ENCODE measurements around the gene APOB.

Gene APOB

DNA sequence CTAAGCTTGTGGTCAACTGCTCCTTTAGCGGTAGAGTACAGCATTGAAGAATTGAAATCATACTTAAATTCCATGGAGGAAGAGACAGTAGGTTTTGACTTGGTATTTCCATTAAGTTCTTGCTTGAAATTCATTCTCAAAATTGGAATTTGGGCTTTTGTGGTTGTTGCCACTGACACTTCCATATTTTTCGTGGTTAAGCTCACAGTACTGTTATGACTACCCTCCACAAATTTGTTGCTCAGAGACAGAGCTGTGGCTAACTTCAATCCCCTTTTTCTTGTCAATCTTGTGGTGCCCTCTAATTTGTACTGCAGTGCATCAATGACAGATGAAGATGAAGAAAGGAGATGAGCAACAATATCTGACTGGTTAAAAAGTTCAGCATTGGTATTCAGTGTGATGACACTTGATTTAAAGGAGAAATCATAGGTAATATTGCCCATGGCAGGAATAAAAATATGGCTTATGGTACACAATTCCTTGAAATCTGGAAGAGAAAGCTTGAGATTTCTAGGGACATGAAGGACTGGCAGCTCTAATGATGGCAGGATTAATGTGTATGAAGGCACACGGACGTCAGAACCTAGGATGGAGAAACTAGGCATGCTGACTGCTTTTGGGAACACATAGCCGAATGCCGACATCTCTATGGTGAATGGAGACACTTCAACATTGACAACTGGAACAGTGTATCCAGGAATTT, 37.3 kb downstream of the APOB start:
- DNase-seq (ENCODE audit: low read depth in 1 of 2, low spot score in 1 of 2): no peak

DNA sequence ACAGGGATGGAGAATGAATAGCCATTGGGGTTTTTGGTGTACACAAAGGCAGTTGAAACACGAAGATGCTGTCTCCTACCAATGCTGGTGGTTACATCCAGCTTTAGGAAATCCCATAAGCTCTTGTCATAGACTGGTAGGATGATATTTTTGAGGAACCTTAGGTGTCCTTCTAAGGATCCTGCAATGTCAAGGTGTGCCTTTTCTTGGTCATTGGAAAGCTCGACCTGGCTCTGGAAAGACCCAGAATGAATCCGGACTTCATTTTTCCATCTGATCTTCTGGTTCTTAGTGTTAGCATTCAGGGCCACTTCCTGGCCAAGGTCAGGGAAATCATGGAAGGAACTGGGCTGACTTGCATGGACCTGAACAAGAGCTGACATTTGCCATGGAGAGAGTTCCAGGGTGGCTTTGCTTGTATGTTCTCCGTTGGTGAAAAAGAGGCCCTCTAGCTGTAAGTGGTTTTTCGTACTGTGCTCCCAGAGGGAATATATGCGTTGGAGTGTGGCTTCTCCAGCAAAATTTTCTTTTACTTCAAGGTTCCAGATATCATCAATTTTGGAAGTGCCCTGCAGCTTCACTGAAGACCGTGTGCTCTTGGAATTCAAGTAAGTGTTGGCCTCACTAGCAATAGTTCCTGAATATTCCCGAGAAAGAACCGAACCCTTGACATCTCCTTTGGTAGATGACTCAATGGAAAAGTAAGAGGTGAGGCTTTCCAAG, 38.0 kb downstream of the APOB start:
- DNase-seq (ENCODE audit: low read depth in 1 of 2, low spot score in 1 of 2): no peak

DNA sequence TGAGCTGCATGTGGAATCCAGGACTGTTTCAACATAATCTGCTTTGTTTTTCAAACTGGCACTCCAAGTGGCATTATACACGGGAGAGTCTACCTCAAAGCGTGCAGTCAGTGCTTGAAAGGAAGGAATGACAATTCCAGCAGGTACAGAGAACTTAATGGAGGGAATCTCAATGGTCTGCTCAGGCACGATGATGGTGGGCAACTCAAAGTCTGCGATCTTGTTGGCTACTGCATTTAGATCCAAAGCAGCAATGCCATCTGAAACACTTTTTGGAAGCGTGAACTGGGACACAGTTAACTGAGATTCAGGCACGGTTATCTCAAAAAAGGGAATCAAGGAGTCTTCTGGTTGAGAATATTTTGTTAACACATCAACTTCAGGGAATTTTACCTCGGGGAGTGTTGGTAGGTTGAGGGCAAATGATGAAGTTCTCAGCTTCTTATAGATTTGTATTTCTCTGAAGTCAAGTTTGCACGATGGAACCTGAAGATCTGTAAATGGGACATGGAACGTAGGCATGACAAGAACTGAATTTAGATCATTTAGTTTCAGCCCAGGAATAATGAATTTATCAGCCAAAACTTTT, 38.7 kb downstream of the APOB start:
- no peak for DNase-seq (ENCODE audit: low read depth in 1 of 2, low spot score in 1 of 2)

DNA sequence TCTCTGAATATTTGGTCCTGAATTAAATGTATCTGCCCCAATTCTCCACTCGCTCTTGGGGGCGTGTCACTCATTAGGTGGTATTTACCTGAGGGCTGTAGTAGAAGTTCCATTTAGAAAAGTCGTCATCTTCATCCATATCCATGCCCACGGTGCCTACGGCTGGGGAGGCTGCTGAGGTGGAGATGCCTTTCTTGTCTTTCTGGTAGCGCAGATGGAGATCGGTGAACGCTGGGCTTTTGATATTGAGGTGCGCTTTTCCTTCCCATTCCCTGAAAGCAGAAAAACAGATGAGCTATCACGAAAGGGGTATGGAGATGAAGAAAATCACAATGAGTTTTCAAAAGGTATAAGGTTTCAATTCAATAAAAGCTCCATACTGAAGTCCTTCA, 39.7 kb downstream of the APOB start:
- no peak for DNase-seq (ENCODE audit: low read depth in 1 of 2, low spot score in 1 of 2)

DNA sequence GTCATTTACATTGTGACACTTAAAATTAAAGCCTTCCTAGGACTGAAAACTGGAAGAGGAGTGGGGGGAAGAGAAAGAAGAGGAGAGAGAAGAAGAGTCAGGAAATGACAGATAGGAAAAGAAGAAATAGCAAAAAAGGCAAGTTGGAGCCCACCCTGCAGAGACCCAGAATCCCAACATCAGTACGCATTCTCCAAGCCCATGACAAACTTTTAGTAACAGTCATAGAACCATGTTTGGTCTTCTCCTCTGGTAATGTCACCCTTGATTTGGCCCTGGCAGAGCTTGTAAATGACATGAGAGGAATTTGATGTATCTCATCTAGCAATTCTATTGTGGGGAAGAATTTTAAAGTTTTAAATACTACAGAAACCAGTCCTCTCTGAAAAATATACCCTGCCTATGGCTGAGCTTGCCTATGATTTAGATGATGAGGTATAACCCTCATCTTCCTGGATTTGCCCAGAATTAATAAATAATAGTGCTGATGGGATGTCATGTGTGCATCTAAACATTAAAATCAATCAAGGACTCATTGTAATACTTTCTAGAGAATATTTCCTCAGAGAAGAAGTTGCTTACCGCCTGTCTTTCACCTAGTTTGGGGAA, 40.2 kb downstream of the APOB start:
- no peak for DNase-seq (ENCODE audit: low read depth in 1 of 2, low spot score in 1 of 2)

DNA sequence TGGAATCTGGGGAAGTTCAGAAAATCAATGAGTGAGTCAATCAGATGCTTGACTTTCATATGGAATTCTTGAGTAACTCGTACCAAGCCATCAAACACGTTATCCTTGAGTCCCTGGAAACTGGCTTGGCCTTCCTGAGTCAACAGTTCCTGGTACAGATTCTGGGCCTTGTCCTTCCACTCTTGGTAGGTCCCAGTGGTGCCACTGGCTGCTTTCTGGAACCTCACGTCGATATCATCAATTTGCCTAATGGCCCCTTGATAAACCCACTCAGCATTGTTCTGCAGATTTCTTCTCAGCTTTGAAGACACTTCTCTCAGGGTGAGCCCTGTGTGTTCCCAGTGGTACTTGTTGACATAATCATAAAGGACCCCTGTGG, 41.1 kb downstream of the APOB start:
- no peak for DNase-seq (ENCODE audit: low read depth in 1 of 2, low spot score in 1 of 2)

DNA sequence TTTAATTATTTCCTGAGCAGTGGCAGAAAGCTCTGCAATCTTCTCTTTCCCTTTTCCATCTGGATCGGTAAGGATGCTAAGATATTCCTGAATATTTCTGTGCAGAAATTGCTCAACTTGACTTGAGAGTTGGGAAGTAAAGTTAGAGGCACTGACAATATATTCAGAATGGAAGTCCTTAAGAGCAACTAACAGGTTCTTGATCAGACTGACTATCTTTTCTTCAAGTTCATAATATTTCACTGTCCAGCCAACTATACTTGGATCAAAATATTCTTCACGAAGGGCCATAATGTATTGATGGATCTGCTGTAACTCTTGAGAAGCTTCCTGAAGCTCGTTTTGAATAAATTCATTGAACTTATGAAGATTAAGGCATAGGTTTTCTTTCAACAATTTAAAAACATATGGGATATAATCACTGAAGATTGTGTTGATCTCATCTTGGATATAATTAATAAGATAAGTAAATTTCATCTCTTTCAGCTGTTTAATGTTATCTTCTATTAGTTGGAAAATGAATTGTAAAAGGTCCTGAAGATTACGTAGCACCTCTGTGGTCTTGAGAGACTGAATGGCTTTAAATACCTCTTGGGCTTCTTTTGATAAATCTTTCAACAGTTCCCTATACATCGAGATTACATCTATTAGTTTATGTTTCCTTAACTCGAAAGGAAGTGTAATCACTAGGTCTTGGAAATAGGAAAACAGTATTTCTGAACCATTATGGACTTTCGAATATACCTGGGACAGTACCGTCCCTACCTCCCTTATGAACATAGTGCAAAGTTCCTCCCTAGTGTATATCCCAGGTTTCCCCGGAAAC, 41.7 kb downstream of the APOB start:
- no peak for DNase-seq (ENCODE audit: low read depth in 1 of 2, low spot score in 1 of 2)

DNA sequence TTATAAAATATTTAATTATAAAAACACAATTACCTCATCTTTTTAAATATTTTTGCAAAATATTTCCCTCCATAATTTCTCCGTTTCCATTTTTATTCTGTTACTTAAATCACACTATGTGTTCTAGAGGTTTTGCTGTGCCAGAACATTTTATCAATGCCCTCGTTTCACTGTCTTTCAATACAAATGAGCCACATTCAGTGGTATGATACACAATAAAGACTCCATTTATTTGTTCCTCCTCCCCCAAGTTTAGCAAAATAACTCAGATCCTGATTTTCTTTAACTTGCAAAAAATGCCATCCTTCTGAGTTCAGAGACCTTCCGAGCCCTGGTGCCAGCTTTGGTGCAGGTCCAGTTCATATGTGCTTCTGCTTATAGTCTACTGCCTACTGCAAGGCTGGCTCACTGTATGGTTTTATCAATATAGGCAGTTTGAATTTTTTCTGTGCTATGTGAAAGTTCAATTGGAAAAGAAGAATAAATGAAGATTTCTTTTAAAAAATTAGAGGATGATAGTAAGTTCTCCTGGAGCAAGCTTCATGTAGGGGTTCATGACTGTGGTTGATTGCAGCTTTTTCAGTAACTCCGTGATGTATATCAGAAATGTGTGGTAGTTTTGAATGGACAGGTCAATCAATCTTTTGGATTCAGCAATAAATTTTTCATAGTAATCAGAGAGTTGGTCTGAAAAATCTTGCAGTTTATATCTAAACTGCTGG, 42.5 kb downstream of the APOB start:
- no peak for DNase-seq (ENCODE audit: low read depth in 1 of 2, low spot score in 1 of 2)

DNA sequence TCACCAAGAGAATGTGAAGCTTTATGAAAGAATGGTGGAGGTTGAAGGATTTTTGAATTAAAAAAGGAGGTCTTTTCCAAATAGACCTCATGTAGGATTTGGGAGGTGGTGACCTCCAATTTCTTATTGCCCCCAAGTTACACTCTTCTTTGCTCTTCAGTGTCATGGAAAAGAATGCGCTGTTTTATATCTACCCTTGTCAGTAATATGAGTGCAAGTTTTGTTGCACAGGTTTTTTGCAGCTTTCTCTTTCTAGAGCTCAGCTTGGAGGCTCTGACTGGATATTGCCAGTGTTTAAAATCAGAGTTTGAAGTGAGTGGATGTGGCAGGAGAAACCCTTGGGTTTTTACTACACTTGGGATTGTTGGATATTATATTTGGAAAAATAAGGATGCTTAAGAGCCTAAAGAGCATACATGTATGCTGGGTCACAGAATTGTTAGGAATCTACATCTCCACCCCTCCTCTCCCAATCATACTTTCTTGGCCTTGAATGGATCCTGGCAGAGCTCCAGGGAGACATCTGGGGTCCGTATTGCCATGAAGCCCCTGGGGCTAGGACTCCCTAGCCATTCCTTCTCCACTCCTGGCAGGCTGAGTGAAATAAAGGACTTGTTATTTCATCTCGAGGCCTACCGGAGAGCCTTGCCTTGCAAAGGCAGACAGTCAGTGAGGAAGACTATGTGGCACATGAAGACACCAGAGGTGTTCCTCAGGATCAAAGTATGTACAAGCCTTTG, 43.8 kb downstream of the APOB start:
- DNase-seq (ENCODE audit: low read depth in 1 of 2, low spot score in 1 of 2): no peak

DNA sequence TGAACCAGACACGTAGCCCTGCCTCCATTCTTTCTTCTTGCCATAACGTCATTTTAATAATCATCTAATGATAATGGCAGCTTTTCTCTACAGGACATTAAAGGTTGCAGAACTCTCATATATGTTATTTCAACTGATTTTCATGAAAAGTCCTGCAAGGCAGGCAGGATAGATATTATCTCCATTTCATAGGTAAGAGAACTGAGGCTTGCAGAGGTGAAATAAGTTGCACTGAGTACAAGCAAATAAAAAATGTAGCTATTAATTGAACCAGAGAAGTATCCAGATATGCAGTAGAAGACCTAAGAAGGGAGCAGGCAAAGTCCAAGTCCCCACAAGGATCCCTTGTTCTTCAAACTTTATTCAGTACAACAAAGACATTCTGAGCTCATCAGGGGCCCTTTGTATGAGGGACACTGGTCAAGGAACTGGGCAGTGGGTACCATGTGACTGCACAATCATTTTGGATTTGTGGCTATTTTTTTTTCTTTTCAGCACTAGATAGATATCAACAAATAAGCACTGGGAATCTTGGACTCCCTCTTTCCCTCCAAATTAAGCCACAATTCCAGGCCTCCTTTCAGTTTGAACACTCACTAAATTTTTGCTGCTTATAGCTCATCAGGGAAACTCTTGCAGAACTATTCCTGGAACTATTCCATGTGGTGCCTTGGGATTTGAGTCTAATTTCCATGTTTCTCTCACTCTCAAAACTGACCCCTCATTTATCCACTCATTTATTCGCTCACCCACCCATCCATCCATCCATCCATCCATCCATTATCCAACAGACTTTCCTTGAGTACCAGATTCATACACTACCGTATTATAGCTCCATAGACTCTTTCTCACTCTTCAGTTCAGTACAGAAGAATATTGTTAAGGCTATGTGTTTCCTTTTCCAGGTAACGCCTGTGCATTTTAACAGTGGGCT, 44.6 kb downstream of the APOB start:
- DNase-seq (ENCODE audit: low read depth in 1 of 2, low spot score in 1 of 2): no peak

DNA sequence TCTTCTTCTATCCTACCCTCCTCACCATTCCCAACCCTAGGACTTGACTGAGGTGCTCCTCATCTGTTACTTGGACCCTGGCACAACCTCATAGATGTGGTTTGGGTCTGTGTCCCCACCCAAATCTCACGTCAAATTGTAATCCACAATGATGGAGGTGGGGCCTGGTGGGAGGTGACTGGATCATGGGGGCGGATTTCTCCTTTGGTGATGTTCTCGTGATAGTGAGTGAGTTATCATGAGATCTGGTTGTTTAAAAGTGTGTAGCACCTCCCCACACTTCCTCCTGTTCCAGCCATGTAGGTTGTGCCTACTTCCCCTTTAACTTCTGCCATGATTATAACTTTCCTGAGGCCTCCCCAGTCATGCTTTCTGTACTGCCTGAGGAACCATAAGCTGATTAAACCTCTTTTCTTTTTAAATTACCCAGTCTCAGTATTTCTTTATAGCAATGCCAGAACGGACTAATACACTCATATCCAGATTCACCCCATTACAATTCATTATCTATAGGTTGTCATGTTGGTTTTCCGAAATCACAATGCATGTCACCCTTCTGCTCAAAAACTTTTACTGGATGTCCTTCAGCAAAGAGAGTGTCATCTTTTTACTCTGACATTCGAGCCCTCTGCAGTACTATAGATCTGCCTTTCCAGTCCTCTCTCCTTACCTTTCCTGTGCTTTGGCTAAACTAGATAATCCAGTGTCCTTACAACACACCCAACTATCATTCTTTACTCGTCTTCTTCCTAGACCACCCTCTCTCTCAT, 45.7 kb downstream of the APOB start:
- DNase-seq (ENCODE audit: low read depth in 1 of 2, low spot score in 1 of 2): no peak

DNA sequence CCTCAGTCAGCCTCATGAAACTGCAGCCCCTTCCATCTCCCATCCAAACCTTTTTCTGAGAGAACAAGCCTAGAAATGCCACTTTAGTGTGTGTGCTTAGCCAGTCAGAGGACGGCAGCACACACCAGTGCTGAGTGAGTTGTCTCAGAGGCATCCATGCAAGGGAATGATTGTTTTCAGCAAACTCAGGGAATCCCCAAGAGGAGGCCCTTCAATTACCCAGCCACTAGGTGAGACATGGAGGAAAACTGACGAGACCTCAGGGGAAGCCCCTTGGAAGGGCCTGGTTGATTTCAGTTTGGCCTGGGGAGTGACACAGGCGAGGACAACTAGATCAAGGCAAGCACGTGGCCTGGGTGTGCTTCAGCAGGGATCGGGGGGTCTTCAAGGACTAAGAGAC, 49.7 kb downstream of the APOB start:
- no peak for DNase-seq (ENCODE audit: low read depth in 1 of 2, low spot score in 1 of 2)

DNA sequence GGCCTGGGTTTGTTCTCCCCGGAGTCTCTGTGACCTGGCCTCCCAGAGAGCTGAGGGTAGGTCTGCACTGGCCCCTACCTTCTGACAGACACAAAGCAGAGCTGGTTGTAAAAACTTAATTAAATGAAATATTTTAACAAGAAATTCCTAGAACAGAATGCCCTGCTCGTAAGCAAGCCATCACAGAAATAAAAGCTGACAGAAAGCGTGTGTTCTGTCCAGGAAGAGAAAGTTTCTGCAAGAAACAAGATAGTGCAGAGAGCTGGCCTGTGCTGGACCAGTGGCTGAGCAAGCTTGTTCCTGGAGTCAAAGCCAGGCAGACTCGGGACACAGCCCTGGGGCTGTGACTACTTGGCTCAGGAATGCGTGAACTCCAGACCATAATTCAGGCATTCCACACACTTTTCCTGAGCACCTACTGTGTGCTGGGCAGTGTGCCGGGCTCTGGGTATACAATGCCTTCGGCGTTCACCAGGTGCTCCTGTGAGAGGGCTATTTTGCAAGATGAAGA, 51.6 kb downstream of the APOB start:
- DNase-seq (ENCODE audit: low read depth in 1 of 2, low spot score in 1 of 2): no peak

DNA sequence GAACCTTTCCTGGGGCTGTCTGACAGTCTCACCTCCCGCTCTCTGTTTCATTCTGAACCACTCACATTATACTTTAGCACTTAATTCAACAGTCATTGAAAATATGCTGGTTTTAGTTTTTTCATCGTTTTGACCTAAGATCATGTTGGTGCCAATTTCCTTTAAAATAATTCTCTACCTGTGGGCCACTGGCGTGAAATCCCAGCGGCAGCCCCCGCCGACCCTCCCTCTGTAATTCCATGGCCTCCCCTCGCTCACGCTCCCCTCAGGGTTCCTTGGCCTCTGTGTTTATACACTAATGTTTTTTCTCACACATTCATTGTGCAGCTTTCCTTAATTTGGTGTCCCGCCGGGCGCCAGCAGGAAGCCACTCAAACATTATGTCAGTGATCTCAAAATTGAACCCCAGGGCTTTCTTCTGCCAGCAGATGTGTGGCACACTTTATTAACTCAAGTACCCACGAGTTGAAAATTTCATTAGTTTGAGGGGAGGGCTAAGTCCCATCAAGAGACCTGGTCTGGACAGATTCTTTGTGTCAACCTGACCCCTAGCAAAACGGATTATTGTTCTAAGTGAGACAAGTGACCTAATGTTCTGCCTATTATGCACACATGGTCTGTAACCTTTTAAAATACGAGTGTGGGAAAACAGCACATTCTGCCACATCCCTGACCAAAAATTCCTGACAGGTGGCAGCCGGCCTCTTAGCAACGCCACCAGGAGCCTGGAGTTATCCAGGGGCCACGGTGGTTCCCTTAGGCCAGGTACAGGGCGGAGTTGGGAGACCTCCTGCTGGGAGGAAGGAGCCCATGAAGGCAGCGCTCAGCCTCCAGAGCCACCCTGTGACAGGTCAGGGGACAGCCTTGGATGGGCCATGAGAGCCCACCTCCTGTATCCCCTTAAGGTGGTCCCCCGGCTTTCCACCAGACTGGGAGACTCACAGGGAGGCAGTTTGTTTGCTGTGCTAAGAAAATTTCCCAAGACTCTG, 53.1 kb downstream of the APOB start:
- DNase-seq (ENCODE audit: low read depth in 1 of 2, low spot score in 1 of 2): no peak

DNA sequence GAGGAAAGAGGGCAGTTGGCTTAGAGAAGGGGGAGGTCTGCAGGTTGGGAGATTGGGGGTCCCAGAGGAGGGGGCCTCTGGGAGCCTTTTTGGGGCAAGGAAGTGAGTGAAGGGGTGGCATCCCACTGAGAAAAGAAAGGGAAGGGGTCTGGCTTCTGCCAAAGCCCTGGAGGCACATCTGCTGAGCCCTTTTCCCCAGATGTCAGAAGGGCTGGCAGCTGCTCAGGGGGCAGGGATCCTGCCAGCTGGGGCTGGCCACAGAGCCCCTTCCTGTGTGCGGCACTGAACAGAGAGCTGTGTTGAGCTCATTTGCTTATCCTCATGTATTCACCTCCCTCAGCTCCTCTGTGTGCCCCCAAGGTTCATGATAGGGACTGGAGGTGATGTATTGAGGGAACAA, 54.5 kb downstream of the APOB start:
- DNase-seq (ENCODE audit: low read depth in 1 of 2, low spot score in 1 of 2): no peak

DNA sequence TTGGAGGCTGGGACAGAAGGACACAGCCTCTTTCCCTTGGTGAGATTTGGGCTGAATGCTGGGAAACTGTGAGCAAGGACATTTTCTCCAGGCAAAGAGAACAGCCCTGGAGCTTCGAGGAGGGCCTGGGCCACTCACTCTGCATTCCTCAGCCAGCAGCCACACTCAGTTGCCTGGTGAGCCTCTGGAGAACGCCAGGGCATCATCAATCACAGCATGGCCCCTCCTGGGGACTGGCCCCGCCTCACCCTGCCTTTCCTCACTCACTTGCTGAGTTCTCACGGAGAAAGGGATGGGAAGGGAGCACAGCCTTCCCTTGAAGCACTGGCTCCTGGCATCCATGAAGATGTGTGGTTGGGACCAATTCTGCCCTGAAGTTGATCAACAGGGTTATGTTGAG, 55.0 kb downstream of the APOB start:
- DNase-seq (ENCODE audit: low read depth in 1 of 2, low spot score in 1 of 2): no peak

Data from stimulated activated CD4-positive, alpha-beta T cell treated with anti-CD3 and anti-CD28 coated beads, Interleukin-15, amount 100 ng/mL, for 1 hour (primary cell).